ENCODE data around the gene JARID2. TPM values are rescaled to one million over a fixed set of nuclear protein-coding genes. Genes with fewer than 3 reads are reported as not detected.

Gene JARID2
- total and polyA plus RNA-seq, 3 experiments from 2014 or later, result 12.0 to 25.5 (median 25.0) TPM

DNA sequence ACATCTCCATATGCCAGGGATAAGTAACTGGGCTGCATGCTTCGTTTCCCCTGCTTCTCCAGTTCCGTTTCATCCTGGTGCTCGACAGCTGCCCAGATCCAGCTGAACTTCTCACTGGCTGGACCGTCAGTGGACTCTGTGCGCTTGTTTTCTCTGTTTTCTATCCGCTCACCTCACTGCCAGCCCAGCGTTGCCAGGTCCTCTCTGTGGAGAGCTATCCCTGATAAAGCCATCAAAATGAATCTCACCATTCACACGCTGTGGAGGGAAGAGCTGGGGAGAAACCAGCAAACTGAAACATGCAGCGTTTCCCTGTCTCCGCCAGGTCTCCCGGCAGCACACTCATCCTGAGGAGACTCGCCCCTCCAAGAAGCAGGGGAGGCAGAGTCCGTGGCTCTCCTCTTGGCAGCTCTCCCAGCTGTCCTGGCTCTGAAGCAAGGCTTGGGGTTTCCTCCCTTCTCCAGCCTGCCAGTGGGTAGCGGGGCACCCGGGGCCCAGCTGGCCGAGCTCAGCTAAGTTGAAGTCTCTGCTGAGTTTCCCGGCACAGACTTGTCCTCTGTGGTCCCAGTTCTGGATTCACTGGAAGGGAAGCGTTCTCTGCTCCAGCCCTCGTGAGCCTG is 256.1 kb downstream of the JARID2 start:
- Histone ChIP-seq H3K4me3 (ENCODE audit: low read length) (no peak overlapping the region), H3K27me3 (ENCODE audit: insufficient read depth, low read length, poor library complexity, severe bottlenecking) (no peaks in the 10 kb centered on the region), H3K27ac (ENCODE audit: low read depth, low read length) (no peak overlapping the region), H3K36me3 (ENCODE audit: insufficient read depth, low read length) (peaks cover 43% of the 10 kb centered on the region), H3K4me1 (ENCODE audit: insufficient read depth, low read length) (no peaks in the 10 kb centered on the region), H3K9me3 (ENCODE audit: low read length) (no peaks in the 10 kb centered on the region)
- CTCF ChIA-PET, result interaction anchor here (1.1 kb wide), 1 partner anchor 209 kb away, joined by 3 read pairs; no protein-coding TSS in a partner anchor
- H3K4me1 Mint-ChIP-seq, result peaks cover 0 to 7% (median 4%) of the 10 kb centered on the region in 3 donors
- no peaks in the 10 kb centered on the region for H3K9me3 Mint-ChIP-seq
- no peaks in the 10 kb centered on the region for H3K27me3 Mint-ChIP-seq
- no peak for DNase-seq
- peak overlapping the region in 2 of 8 donors; percentile 47 to 72 for H3K27ac Mint-ChIP-seq
- H3K4me3 Mint-ChIP-seq, result no peak overlapping the region
- POLR2A ChIA-PET, result no interaction called here
- peaks cover 0 to 97% (median 20%) of the 10 kb centered on the region in 3 donors for H3K36me3 Mint-ChIP-seq

- Mint-ChIP-seq H3K36me3 (peaks cover 0 to 98% (median 20%) of the 10 kb centered on the region in 3 donors), H3K27ac (peak overlapping the region in 2 of 8 donors; percentile 42 to 75), H3K4me3 (no peak overlapping the region), H3K9me3 (no peaks in the 10 kb centered on the region), H3K27me3 (no peaks in the 10 kb centered on the region), H3K4me1 (peaks cover 0 to 10% (median 4%) of the 10 kb centered on the region in 3 donors)
- Histone ChIP-seq H3K4me1 (ENCODE audit: insufficient read depth, low read length) (no peaks in the 10 kb centered on the region), H3K27ac (ENCODE audit: low read depth, low read length) (no peak overlapping the region), H3K36me3 (ENCODE audit: insufficient read depth, low read length) (peaks cover 45% of the 10 kb centered on the region), H3K27me3 (ENCODE audit: insufficient read depth, low read length, poor library complexity, severe bottlenecking) (no peaks in the 10 kb centered on the region), H3K4me3 (ENCODE audit: low read length) (no peak overlapping the region), H3K9me3 (ENCODE audit: low read length) (no peaks in the 10 kb centered on the region)
- POLR2A ChIA-PET, result no interaction called here
- CTCF ChIA-PET, result no interaction called here
- DNase-seq, result no peak
These were observed 256.8 kb downstream of the JARID2 start for GRCh38 chr6:15502446-15503345.

GRCh38 chr6:15503346-15503680 is 257.4 kb downstream of the JARID2 start:
- peaks cover 43% of the 10 kb centered on the region for H3K36me3 ChIP-seq (ENCODE audit: insufficient read depth, low read length)
- H3K36me3 Mint-ChIP-seq, result peaks cover 0 to 97% (median 15%) of the 10 kb centered on the region in 3 donors
- no peaks in the 10 kb centered on the region for H3K4me1 ChIP-seq (ENCODE audit: insufficient read depth, low read length)
- no peaks in the 10 kb centered on the region for H3K27me3 ChIP-seq (ENCODE audit: insufficient read depth, low read length, poor library complexity, severe bottlenecking)
- H3K4me3 ChIP-seq (ENCODE audit: low read length), result no peak overlapping the region
- H3K4me1 Mint-ChIP-seq, result peaks cover 0 to 10% (median 4%) of the 10 kb centered on the region in 3 donors
- POLR2A ChIA-PET, result interaction anchor here (0.5 kb wide), 1 partner anchor 17 kb away, joined by 4 read pairs; no protein-coding TSS in a partner anchor
- no peaks in the 10 kb centered on the region for H3K9me3 Mint-ChIP-seq
- CTCF ChIA-PET, result no interaction called here
- H3K9me3 ChIP-seq (ENCODE audit: low read length), result no peaks in the 10 kb centered on the region
- DNase-seq, result no peak
- no peak overlapping the region for H3K27ac ChIP-seq (ENCODE audit: low read depth, low read length)
- no peak overlapping the region for H3K4me3 Mint-ChIP-seq
- H3K27me3 Mint-ChIP-seq, result no peaks in the 10 kb centered on the region
- peak overlapping the region in 3 of 8 donors; percentile 17 to 75 (median 37) for H3K27ac Mint-ChIP-seq

DNA sequence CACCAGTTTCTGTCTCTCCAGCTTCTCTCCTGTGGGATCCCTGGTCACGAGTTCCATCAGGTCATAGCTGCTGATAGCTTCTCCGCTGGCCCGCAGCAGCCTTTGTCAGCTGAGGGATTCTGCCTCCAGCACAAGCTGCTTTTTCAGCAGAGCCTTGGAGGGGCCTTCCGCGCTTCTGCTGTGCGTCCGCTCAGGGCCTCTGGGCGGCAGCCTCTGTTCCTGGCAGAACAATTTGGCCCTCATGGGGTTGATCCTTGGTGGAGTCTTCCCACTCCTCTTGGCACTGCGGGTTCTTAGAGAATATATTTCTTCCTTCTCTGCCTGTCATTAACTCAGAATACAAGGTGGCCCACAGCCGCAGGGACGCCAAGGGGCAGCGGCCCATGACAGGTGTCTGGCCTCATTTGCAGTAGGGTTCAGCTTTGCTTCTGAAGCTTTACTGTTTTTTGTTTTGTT is 258.2 kb downstream of the JARID2 start:
- DNase-seq, result no peak
- H3K27ac ChIP-seq (ENCODE audit: low read depth, low read length), result no peak overlapping the region
- no peaks in the 10 kb centered on the region for H3K9me3 Mint-ChIP-seq
- ChIA-PET CTCF (no interaction called here), POLR2A (interaction anchor here (0.5 to 0.6 kb wide), 2 partner anchors 18 to 68 kb away, joined by 3 to 4 read pairs; no protein-coding TSS in a partner anchor)
- peaks cover 0 to 10% (median 4%) of the 10 kb centered on the region in 3 donors for H3K4me1 Mint-ChIP-seq
- peaks cover 45% of the 10 kb centered on the region for H3K36me3 ChIP-seq (ENCODE audit: insufficient read depth, low read length)
- peaks cover 0 to 97% (median 21%) of the 10 kb centered on the region in 3 donors for H3K36me3 Mint-ChIP-seq
- H3K4me1 ChIP-seq (ENCODE audit: insufficient read depth, low read length), result no peaks in the 10 kb centered on the region
- H3K9me3 ChIP-seq (ENCODE audit: low read length), result no peaks in the 10 kb centered on the region
- H3K27me3 Mint-ChIP-seq, result no peaks in the 10 kb centered on the region
- H3K4me3 Mint-ChIP-seq, result no peak overlapping the region
- H3K27ac Mint-ChIP-seq, result peak overlapping the region in 1 of 8 donors; percentile 50
- H3K27me3 ChIP-seq (ENCODE audit: insufficient read depth, low read length, poor library complexity, severe bottlenecking), result no peaks in the 10 kb centered on the region
- H3K4me3 ChIP-seq (ENCODE audit: low read length), result no peak overlapping the region

- peaks cover 39% of the 10 kb centered on the region for H3K36me3 ChIP-seq (ENCODE audit: insufficient read depth, low read length)
These were observed 258.9 kb downstream of the JARID2 start for GRCh38 chr6:15504581-15505350.

DNA sequence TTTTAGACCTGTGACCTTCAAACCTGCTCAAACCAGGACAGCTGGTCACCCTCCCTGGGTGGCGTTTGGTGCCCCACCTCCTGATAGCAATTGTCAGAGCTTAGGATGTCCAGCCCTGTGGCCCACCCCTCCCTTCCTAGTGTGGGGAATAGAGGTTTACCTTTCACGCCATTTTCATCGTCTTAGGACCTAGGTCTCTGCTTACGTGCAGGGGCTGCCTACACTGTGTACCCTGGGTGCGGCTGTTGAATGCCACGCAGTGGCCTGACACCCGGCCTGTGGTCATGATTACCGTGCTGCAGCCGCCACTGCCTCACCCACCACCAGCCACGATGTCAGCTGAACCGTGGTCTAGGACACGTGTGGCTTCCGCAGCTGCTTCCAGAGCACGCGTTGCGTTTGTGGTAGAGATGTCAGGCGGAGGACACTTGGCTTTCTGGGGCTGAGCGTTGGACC is 259.6 kb downstream of the JARID2 start:
- peaks cover 43% of the 10 kb centered on the region for H3K36me3 ChIP-seq (ENCODE audit: insufficient read depth, low read length)
- POLR2A ChIA-PET, result no interaction called here
- H3K36me3 Mint-ChIP-seq, result peaks cover 0 to 96% (median 21%) of the 10 kb centered on the region in 3 donors

More at GRCh38 chr6:15504581-15505350, 258.9 kb downstream of the JARID2 start:
- H3K4me3 Mint-ChIP-seq, result no peak overlapping the region
- peak overlapping the region in 3 of 8 donors; percentile 25 to 50 (median 29) for H3K27ac Mint-ChIP-seq
- H3K27me3 Mint-ChIP-seq, result no peaks in the 10 kb centered on the region
- POLR2A ChIA-PET, result no interaction called here
- H3K4me1 ChIP-seq (ENCODE audit: insufficient read depth, low read length), result no peaks in the 10 kb centered on the region
- no peak overlapping the region for H3K27ac ChIP-seq (ENCODE audit: low read depth, low read length)
- no peaks in the 10 kb centered on the region for H3K9me3 ChIP-seq (ENCODE audit: low read length)
- CTCF ChIA-PET, result no interaction called here
- no peak for DNase-seq
- no peak overlapping the region for H3K4me3 ChIP-seq (ENCODE audit: low read length)
- H3K9me3 Mint-ChIP-seq, result no peaks in the 10 kb centered on the region
- H3K27me3 ChIP-seq (ENCODE audit: insufficient read depth, low read length, poor library complexity, severe bottlenecking), result no peaks in the 10 kb centered on the region
- H3K4me1 Mint-ChIP-seq, result peaks cover 0 to 11% (median 4%) of the 10 kb centered on the region in 3 donors
- peaks cover 0 to 97% (median 21%) of the 10 kb centered on the region in 3 donors for H3K36me3 Mint-ChIP-seq

GRCh38 chr6:15506066-15506465 is 260.2 kb downstream of the JARID2 start:
- H3K9me3 ChIP-seq (ENCODE audit: low read length), result no peaks in the 10 kb centered on the region
- H3K36me3 ChIP-seq (ENCODE audit: insufficient read depth, low read length), result peaks cover 47% of the 10 kb centered on the region
- Mint-ChIP-seq H3K4me1 (peaks cover 0 to 9% (median 4%) of the 10 kb centered on the region in 3 donors), H3K27me3 (no peaks in the 10 kb centered on the region), H3K36me3 (peaks cover 0 to 96% (median 21%) of the 10 kb centered on the region in 3 donors), H3K4me3 (no peak overlapping the region), H3K27ac (peak overlapping the region in 1 of 8 donors; percentile 6), H3K9me3 (no peaks in the 10 kb centered on the region)
- no peaks in the 10 kb centered on the region for H3K4me1 ChIP-seq (ENCODE audit: insufficient read depth, low read length)
- ChIA-PET CTCF (no interaction called here), POLR2A (no interaction called here)
- no peaks in the 10 kb centered on the region for H3K27me3 ChIP-seq (ENCODE audit: insufficient read depth, low read length, poor library complexity, severe bottlenecking)
- H3K4me3 ChIP-seq (ENCODE audit: low read length), result no peak overlapping the region
- no peak for DNase-seq
- H3K27ac ChIP-seq (ENCODE audit: low read depth, low read length), result no peak overlapping the region

More for the DNA sequence above, 259.6 kb downstream of the JARID2 start:
- CTCF ChIA-PET, result no interaction called here
- peaks cover 0 to 9% (median 4%) of the 10 kb centered on the region in 3 donors for H3K4me1 Mint-ChIP-seq
- no peaks in the 10 kb centered on the region for H3K27me3 ChIP-seq (ENCODE audit: insufficient read depth, low read length, poor library complexity, severe bottlenecking)
- H3K4me3 ChIP-seq (ENCODE audit: low read length), result no peak overlapping the region
- no peak for DNase-seq
- no peak overlapping the region for H3K4me3 Mint-ChIP-seq
- H3K9me3 ChIP-seq (ENCODE audit: low read length), result no peaks in the 10 kb centered on the region
- no peaks in the 10 kb centered on the region for H3K9me3 Mint-ChIP-seq
- no peak overlapping the region for H3K27ac ChIP-seq (ENCODE audit: low read depth, low read length)
- no peaks in the 10 kb centered on the region for H3K4me1 ChIP-seq (ENCODE audit: insufficient read depth, low read length)
- H3K27me3 Mint-ChIP-seq, result no peaks in the 10 kb centered on the region
- no peak overlapping the region for H3K27ac Mint-ChIP-seq
